Gastroesophageal sphincter (tissue), 3 donors: ENCODE measurements around the gene MVB12B.

Source experiments
- POLR2A ChIP-seq, 2 donors: fragments of 450-650 bp; IDR thresholded peaks; one replicate each; pipeline ENCODE4 v1.6.1; 2017; ENCODE audit warnings: antibody characterized with exemption in 2 of 2, mild to moderate bottlenecking in 2 of 2, moderate library complexity in 1 of 2
- POLR2AphosphoS5 ChIP-seq: sonication (generic); formaldehyde crosslinking; IDR thresholded peaks from one replicate; pipeline ENCODE4 v1.6.1; 2017; ENCODE audit warnings: antibody characterized with exemption
- TF ChIP-seq, protein P1 (sequence below), 4 experiments: fragments of 200-600 bp in 2 of 4; fragments of 450-650 bp in 2 of 4; sonication (generic) in 1 of 4; IDR thresholded peaks; one replicate each; pipeline ENCODE4 v1.5.1; 2017 to 2019; ENCODE audit warnings: antibody characterized with exemption in 4 of 4, mild to moderate bottlenecking in 2 of 4, moderate library complexity in 2 of 4

DNA sequence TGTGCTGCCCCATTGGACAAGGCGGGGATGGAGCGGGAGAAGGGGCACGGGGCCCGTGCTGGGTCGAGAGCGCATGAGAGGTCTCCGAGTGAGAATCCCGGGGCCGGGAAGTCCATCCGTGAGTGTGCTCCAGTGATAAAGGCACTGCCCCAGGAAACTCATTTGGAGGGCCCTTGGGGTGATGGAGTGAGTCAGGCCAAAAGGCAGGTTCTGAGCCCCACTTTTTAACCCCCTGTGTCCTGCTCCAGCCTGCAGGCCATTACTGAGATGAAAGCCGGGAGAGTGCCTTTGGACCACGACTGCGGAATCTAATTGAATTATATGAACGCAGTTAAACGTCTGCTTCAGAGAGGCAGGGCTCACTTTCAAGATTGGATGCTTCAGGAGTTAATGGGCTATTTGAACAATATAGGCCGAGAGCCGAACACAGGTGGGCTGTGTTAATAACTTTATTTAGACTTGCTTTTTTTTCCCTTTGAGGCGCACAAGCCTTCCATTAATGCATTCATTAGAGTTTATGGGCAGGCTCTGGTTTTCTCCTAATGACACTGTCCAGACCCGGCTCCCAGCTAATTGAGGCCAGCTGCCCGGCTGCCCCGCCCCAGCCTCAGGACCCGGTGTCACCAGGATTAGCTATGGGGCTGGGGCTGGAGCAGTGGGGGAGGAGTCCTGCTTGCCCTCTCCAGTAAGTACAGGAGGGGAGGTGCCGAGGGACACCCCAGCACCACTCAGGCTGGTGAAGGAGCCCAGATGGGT lies 208.0 kb downstream of the MVB12B start:
- TF ChIP-seq, protein P1, sequence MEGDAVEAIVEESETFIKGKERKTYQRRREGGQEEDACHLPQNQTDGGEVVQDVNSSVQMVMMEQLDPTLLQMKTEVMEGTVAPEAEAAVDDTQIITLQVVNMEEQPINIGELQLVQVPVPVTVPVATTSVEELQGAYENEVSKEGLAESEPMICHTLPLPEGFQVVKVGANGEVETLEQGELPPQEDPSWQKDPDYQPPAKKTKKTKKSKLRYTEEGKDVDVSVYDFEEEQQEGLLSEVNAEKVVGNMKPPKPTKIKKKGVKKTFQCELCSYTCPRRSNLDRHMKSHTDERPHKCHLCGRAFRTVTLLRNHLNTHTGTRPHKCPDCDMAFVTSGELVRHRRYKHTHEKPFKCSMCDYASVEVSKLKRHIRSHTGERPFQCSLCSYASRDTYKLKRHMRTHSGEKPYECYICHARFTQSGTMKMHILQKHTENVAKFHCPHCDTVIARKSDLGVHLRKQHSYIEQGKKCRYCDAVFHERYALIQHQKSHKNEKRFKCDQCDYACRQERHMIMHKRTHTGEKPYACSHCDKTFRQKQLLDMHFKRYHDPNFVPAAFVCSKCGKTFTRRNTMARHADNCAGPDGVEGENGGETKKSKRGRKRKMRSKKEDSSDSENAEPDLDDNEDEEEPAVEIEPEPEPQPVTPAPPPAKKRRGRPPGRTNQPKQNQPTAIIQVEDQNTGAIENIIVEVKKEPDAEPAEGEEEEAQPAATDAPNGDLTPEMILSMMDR (IDR thresholded peaks at IDR 0.05), result no peak
- TF ChIP-seq POLR2A (IDR thresholded peaks at IDR 0.05) (no peak), POLR2AphosphoS5 (no peak)
